OCI-LY1 (cell line): ENCODE results near the gene RRAS.

Source experiments
- CTCF ChIP-seq: fragments of 200-600 bp; sonication (generic), shearing (Covaris generic); IDR thresholded peaks from 2 replicates; pipeline ENCODE4 v1.5.1; 2017; ENCODE audit warnings: mild to moderate bottlenecking, antibody characterized with exemption, low read length, moderate library complexity, mixed read lengths
- EZH2 ChIP-seq: fragments of 200-600 bp; sonication (generic), shearing (Covaris generic); IDR thresholded peaks from 2 replicates; pipeline ENCODE4 v1.8.0; 2017; ENCODE audit warnings: borderline replicate concordance, mixed run types, mild to moderate bottlenecking, antibody characterized with exemption, low read length, moderate library complexity, mixed read lengths

DNA sequence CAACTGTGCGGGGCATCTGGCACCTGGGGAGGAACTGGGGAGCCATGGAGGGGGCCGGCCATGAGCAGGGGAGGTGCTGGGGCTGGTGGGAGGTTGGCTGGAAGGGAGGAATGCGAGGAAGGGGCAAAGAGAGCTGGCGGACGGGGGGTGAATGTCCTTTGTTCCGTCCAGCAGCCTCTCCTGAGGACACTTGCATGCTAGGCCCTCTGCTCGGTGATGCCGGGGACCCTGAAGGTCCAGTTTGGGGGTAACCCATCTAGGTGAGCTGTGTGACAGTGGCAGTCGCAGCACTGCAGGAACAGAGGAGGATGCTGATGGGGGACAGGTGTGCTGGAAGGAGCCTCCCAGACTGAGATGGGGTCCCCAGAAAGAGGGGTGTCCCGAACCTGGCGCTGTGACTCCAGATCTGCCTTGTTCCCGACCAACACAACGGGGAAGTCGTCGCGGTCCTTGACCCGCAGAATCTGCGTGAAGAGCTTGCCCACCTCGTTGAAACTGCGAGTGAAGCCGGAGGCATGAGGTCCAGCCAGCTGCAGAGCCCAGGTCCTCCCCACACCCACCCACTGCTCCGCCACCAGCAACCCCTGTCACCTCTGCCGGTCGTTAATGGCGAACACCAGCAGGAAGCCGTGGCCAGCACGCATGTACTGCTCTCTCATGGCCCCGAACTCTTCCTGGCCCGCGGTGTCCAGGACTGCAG, 3.6 kb downstream of the RRAS start:
- TF ChIP-seq CTCF (no peak), EZH2 (no peak)
